ENCODE data around the gene EMP2.

The EMP2 gene

GRCh38 chr16:10610499-10611184, 30.2 kb upstream of the EMP2 start:
- DNase-seq (ENCODE audit: low read depth), result no peak

GRCh38 chr16:10609402-10609774, 29.0 kb upstream of the EMP2 start:
- DNase-seq (ENCODE audit: low read depth), result no peak

- DNase-seq (ENCODE audit: low read depth), result no peak
These were observed 28.4 kb upstream of the EMP2 start for GRCh38 chr16:10608687-10609401.

GRCh38 chr16:10607157-10607556, 26.8 kb upstream of the EMP2 start:
- no peak for DNase-seq (ENCODE audit: low read depth)

GRCh38 chr16:10606607-10607006, 26.2 kb upstream of the EMP2 start:
- DNase-seq (ENCODE audit: low read depth), result no peak

GRCh38 chr16:10605636-10606035, 25.2 kb upstream of the EMP2 start:
- no peak for DNase-seq (ENCODE audit: low read depth)

GRCh38 chr16:10601444-10602408, 21.3 kb upstream of the EMP2 start:
- no peak for DNase-seq (ENCODE audit: low read depth)

- no peak for DNase-seq (ENCODE audit: low read depth)
These were observed 20.5 kb upstream of the EMP2 start for GRCh38 chr16:10600782-10601443.

GRCh38 chr16:10599626-10600025, 19.2 kb upstream of the EMP2 start:
- DNase-seq (ENCODE audit: low read depth), result no peak

GRCh38 chr16:10598157-10598556, 17.8 kb upstream of the EMP2 start:
- no peak for DNase-seq (ENCODE audit: low read depth)

- DNase-seq (ENCODE audit: low read depth), result no peak
These were observed 16.8 kb upstream of the EMP2 start for GRCh38 chr16:10597187-10597601.

- no peak for DNase-seq (ENCODE audit: low read depth)
These were observed 14.0 kb upstream of the EMP2 start for GRCh38 chr16:10594312-10594950.

- no peak for DNase-seq (ENCODE audit: low read depth)
These were observed 12.2 kb upstream of the EMP2 start for GRCh38 chr16:10592611-10593010.

GRCh38 chr16:10590342-10590741, 9.9 kb upstream of the EMP2 start:
- no peak for DNase-seq (ENCODE audit: low read depth)

GRCh38 chr16:10589109-10589508, 8.7 kb upstream of the EMP2 start:
- no peak for DNase-seq (ENCODE audit: low read depth)

GRCh38 chr16:10587622-10588021, 7.2 kb upstream of the EMP2 start:
- DNase-seq (ENCODE audit: low read depth), result no peak

GRCh38 chr16:10584981-10585438, 4.6 kb upstream of the EMP2 start:
- no peak for DNase-seq (ENCODE audit: low read depth)

- no peak for DNase-seq (ENCODE audit: low read depth)
These were observed 2.9 kb upstream of the EMP2 start for GRCh38 chr16:10583269-10583668.

- DNase-seq (ENCODE audit: low read depth), result no peak
These were observed 1.1 kb upstream of the EMP2 start for GRCh38 chr16:10581507-10581906.

GRCh38 chr16:10580883-10581247, 467 bp upstream of the EMP2 start:
- no peak for DNase-seq (ENCODE audit: low read depth)

- DNase-seq (ENCODE audit: low read depth), result no peak
These were observed 828 bp downstream of the EMP2 start for GRCh38 chr16:10579575-10579964.

Measured in stimulated activated CD8-positive, alpha-beta memory T cell treated with anti-CD3 and anti-CD28 coated beads, Interleukin-15, amount 100 ng/mL, for 24 hours (primary cell).